DND-41 (cell line): ENCODE results near the gene MYCBP.

Experiments
- ATAC-seq: fragments of 200-7000 bp; cut with Tn5 transposase; 3 replicates; pipeline ENCODE4 v1.9.1; 2021; ENCODE audit warnings: low read depth; ENCODE audit not compliant: insufficient read depth
- DNase-seq: peaks from one replicate; pipeline ENCODE4 v3.0.0-alpha.2; 2020
- H2AFZ ChIP-seq: 2 replicates; pipeline ENCODE4 v1.6.0; 2012; ENCODE audit warnings: low read depth, low read length
- H3K27ac ChIP-seq: 2 replicates; pipeline ENCODE4 v1.5.1; 2012; ENCODE audit warnings: low read length, inconsistent platforms
- H3K27me3 ChIP-seq: fragments of 200-600 bp; sonication (generic); 2 replicates; pipeline ENCODE4 v1.6.0; 2012; ENCODE audit warnings: low read length, mild to moderate bottlenecking, inconsistent platforms; ENCODE audit not compliant: insufficient read depth, poor library complexity
- H3K36me3 ChIP-seq: 2 replicates; pipeline ENCODE4 v1.5.1; 2012; ENCODE audit warnings: low read length, inconsistent platforms; ENCODE audit not compliant: insufficient read depth
- H3K4me1 ChIP-seq: 2 replicates; pipeline ENCODE4 v1.5.1; 2012; ENCODE audit warnings: mild to moderate bottlenecking, low read length; ENCODE audit not compliant: insufficient read depth
- H3K4me2 ChIP-seq: 2 replicates; pipeline ENCODE4 v1.6.0; 2012; ENCODE audit warnings: mild to moderate bottlenecking, moderate library complexity, low read length, inconsistent platforms; ENCODE audit not compliant: insufficient read depth
- H3K4me3 ChIP-seq, 2 experiments: fragments of 200-600 bp in 1 of 2; shearing (Covaris generic) in 1 of 2; 2 replicates each; pipeline ENCODE4 v1.5.1; 2012 to 2016; ENCODE audit warnings: inconsistent platforms in 2 of 2, low read length in 2 of 2, mild to moderate bottlenecking in 2 of 2, low read depth in 1 of 2, moderate library complexity in 1 of 2
- H3K79me2 ChIP-seq: 2 replicates; pipeline ENCODE4 v1.6.0; 2012; ENCODE audit warnings: low read length, inconsistent platforms; ENCODE audit not compliant: insufficient read depth
- H3K9ac ChIP-seq: 2 replicates; pipeline ENCODE4 v1.6.0; 2012; ENCODE audit warnings: low read depth, mild to moderate bottlenecking, inconsistent platforms, low read length, moderate library complexity
- H3K9me3 ChIP-seq: 2 replicates; pipeline ENCODE4 v1.5.1; 2012; ENCODE audit warnings: low read length, moderate library complexity, mild to moderate bottlenecking, inconsistent platforms; ENCODE audit not compliant: insufficient read depth, severe bottlenecking
- H4K20me1 ChIP-seq: 2 replicates; pipeline ENCODE4 v1.6.0; 2012; ENCODE audit warnings: low read length; ENCODE audit not compliant: insufficient read depth
- EZH2 ChIP-seq: IDR thresholded peaks from 3 replicates; pipeline ENCODE4 v1.6.1; 2012; ENCODE audit warnings: borderline replicate concordance, low read depth, mild to moderate bottlenecking, moderate library complexity, low read length, inconsistent platforms; ENCODE audit not compliant: severe bottlenecking
- TF ChIP-seq, protein P1 (sequence below): IDR thresholded peaks from 2 replicates; pipeline ENCODE4 v1.5.1; 2012; ENCODE audit warnings: borderline replicate concordance, low read length, moderate library complexity, mild to moderate bottlenecking; ENCODE audit not compliant: poor library complexity, severe bottlenecking; ENCODE audit errors: extremely low read depth

The MYCBP gene

DNA sequence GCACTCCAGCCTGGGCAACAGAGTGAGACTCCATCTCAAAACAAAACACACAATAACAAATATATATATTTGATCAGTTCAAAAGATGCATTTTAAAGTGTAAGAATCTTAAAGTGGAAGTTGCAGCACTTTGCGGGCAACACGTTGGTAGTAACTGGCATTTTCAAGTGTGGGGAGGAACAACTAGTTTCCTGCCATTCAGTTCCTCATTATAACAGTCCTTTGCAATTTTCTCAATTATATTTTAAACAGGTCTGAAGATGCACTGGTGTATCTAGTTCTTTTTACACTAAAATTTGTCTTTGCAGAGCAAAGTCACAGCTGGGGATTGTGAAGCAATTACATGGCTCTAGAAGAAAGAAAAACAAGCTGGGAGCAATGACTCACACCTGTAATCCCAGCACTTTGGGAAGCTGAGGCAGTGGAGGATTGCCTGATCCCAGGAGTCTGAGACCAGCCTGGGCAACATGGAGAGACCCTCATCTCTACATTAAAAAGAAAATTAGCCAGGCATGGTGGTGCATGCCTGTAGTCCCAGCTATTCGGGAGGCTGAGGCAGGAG is 38.8 kb downstream of the MYCBP start:
- DNase-seq, result no peak
- Histone ChIP-seq H3K27ac (no peak overlapping the region), H3K9ac (no peak overlapping the region), H3K4me2 (no peak overlapping the region), H3K36me3 (peaks cover 12% of the 10 kb centered on the region), H3K79me2 (no peaks in the 10 kb centered on the region), H3K9me3 (no peaks in the 10 kb centered on the region), H4K20me1 (0 out of 2 replicates have a peak, but pooled peaks cover 3% of the 10 kb centered on the region), H2AFZ (no peak overlapping the region), H3K4me3 (no peak overlapping the region), H3K27me3 (peaks cover 2% of the 10 kb centered on the region), H3K4me1 (no peaks in the 10 kb centered on the region)
- ATAC-seq, result no peak
- TF ChIP-seq EZH2, result no peak
- TF ChIP-seq, protein P1, sequence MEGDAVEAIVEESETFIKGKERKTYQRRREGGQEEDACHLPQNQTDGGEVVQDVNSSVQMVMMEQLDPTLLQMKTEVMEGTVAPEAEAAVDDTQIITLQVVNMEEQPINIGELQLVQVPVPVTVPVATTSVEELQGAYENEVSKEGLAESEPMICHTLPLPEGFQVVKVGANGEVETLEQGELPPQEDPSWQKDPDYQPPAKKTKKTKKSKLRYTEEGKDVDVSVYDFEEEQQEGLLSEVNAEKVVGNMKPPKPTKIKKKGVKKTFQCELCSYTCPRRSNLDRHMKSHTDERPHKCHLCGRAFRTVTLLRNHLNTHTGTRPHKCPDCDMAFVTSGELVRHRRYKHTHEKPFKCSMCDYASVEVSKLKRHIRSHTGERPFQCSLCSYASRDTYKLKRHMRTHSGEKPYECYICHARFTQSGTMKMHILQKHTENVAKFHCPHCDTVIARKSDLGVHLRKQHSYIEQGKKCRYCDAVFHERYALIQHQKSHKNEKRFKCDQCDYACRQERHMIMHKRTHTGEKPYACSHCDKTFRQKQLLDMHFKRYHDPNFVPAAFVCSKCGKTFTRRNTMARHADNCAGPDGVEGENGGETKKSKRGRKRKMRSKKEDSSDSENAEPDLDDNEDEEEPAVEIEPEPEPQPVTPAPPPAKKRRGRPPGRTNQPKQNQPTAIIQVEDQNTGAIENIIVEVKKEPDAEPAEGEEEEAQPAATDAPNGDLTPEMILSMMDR, result no peak

DNA sequence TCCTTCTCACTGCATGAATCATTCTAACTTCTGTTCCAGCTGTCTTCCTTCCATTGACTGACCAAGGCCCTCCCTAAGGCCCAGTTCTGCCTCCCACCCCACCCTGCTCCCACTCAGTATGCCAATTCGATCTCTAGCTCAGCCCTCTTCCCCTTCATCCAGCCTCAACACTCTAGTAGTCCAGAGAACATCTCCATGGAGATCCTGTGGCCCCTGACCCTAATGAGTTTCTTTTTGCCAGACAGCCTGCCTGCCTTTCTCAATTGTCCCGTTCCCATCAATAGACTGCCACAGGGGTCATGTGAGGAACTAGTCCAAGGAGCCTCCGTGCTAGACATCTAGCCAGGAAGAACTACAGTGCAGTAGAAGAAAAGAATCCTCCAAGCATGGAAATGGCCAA is 40.0 kb downstream of the MYCBP start:
- peaks cover under 1% of the 10 kb centered on the region for H3K36me3 ChIP-seq
- H3K4me1 ChIP-seq, result no peaks in the 10 kb centered on the region
- H3K27me3 ChIP-seq, result peaks cover 7% of the 10 kb centered on the region
- H2AFZ ChIP-seq, result no peak overlapping the region
- H3K9ac ChIP-seq, result no peak overlapping the region
- H3K79me2 ChIP-seq, result no peaks in the 10 kb centered on the region
- DNase-seq (no peak), ATAC-seq (no peak)
- no peak for TF ChIP-seq EZH2
- no peak overlapping the region for H3K27ac ChIP-seq
- H4K20me1 ChIP-seq, result no peaks in the 10 kb centered on the region
- H3K4me3 ChIP-seq, result no peak overlapping the region
- no peaks in the 10 kb centered on the region for H3K9me3 ChIP-seq
- no peak overlapping the region for H3K4me2 ChIP-seq

GRCh38 chr1:38832370-38832734 is 40.8 kb downstream of the MYCBP start:
- H2AFZ ChIP-seq, result no peak overlapping the region
- H3K4me2 ChIP-seq, result no peak overlapping the region
- H3K9ac ChIP-seq, result no peak overlapping the region
- no peak for ATAC-seq
- no peaks in the 10 kb centered on the region for H3K36me3 ChIP-seq
- no peak for DNase-seq
- H3K79me2 ChIP-seq, result no peaks in the 10 kb centered on the region
- no peak overlapping the region for H3K4me3 ChIP-seq
- H3K27me3 ChIP-seq, result peaks cover 14% of the 10 kb centered on the region
- H3K4me1 ChIP-seq, result no peaks in the 10 kb centered on the region
- TF ChIP-seq, protein P1, result no peak
- TF ChIP-seq EZH2, result no peak
- no peaks in the 10 kb centered on the region for H3K9me3 ChIP-seq
- no peaks in the 10 kb centered on the region for H4K20me1 ChIP-seq
- H3K27ac ChIP-seq, result no peak overlapping the region

DNA sequence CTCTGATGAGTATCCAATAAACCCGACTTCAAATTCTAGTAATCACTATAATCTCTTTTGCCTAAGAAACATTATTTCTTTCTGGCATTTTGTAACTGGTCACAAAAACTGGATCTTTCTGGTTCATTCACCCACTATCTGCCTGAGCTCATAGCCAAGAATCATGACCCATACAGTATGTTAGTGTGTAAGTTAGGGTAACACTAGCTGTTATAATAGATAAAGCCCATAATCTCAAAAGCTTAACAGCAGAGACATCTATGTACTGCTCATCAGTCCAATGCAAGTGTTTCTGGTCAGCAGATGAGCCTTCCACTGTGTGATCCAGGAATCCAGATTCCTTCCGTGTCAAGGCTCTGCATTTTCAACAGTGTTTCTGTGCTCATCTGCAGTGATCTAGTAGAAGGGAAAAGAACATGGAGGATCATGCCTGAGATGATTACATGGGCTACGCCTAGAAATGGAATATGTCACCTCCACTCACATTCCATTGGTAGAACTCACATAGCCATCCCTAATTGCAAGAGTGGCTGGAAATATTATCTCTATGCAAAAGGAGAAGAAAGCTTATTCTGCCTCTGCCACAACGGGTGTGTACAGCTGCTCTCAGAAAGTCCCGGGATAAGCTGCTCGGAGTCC is 41.3 kb downstream of the MYCBP start:
- no peak overlapping the region for H3K4me3 ChIP-seq
- TF ChIP-seq, protein P1, result no peak
- TF ChIP-seq EZH2, result no peak
- peaks cover 19% of the 10 kb centered on the region for H3K27me3 ChIP-seq
- no peaks in the 10 kb centered on the region for H3K4me1 ChIP-seq
- no peak overlapping the region for H2AFZ ChIP-seq
- H3K9ac ChIP-seq, result no peak overlapping the region
- H4K20me1 ChIP-seq, result no peaks in the 10 kb centered on the region
- H3K27ac ChIP-seq, result no peak overlapping the region
- no peak overlapping the region for H3K4me2 ChIP-seq
- ATAC-seq (no peak), DNase-seq (no peak)
- H3K36me3 ChIP-seq, result no peaks in the 10 kb centered on the region
- H3K9me3 ChIP-seq, result no peaks in the 10 kb centered on the region
- no peaks in the 10 kb centered on the region for H3K79me2 ChIP-seq
